H9 (cell line): ENCODE data around the gene CASP6. TPM values are rescaled to one million over a fixed set of nuclear protein-coding genes. Genes with fewer than 3 reads are reported as not detected.
A peak's percentile ranks its signal among the peaks of the same experiment; 100 is the strongest.

Source experiments
- DNase-seq: peaks from one replicate; pipeline ENCODE4 v3.0.0-alpha.2; 2017
- H2AFZ ChIP-seq: one replicate; pipeline ENCODE4 v1.6.1; 2013; ENCODE audit warnings: mild to moderate bottlenecking, low read length, control low read depth, moderate library complexity
- H2AK5ac ChIP-seq: 2 replicates; pipeline ENCODE4 v1.6.1; 2013; ENCODE audit warnings: low read length, control low read depth, mixed read lengths; ENCODE audit not compliant: insufficient read length
- H2BK120ac ChIP-seq: one replicate; pipeline ENCODE4 v1.6.1; 2013; ENCODE audit warnings: low read depth, mild to moderate bottlenecking, low read length, control low read depth, inconsistent platforms; ENCODE audit not compliant: poor library complexity, severe bottlenecking
- H2BK12ac ChIP-seq: 2 replicates; pipeline ENCODE4 v1.6.1; 2013; ENCODE audit warnings: low read length, control low read depth, mixed read lengths, low read depth; ENCODE audit not compliant: insufficient read length
- H2BK15ac ChIP-seq: 2 replicates; pipeline ENCODE4 v1.6.1; 2013; ENCODE audit warnings: low read depth, low read length, control low read depth
- H2BK20ac ChIP-seq: one replicate; pipeline ENCODE4 v1.6.1; 2013; ENCODE audit warnings: low read depth, mild to moderate bottlenecking, low read length, control low read depth, inconsistent platforms; ENCODE audit not compliant: poor library complexity, severe bottlenecking
- H2BK5ac ChIP-seq: 2 replicates; pipeline ENCODE4 v1.6.1; 2013; ENCODE audit warnings: low read length, control low read depth, mixed read lengths; ENCODE audit not compliant: insufficient read length
- H3K14ac ChIP-seq: 2 replicates; pipeline ENCODE4 v1.6.1; 2013; ENCODE audit warnings: low read length, control low read depth; ENCODE audit not compliant: insufficient read depth
- H3K18ac ChIP-seq: 2 replicates; pipeline ENCODE4 v1.6.1; 2013; ENCODE audit warnings: low read depth, mild to moderate bottlenecking, mixed read lengths, low read length, control low read depth; ENCODE audit not compliant: insufficient read length
- H3K23ac ChIP-seq: 2 replicates; pipeline ENCODE4 v1.6.1; 2013; ENCODE audit warnings: low read length, control low read depth, mixed read lengths, low read depth; ENCODE audit not compliant: insufficient read length
- H3K23me2 ChIP-seq: 2 replicates; pipeline ENCODE4 v1.6.1; 2013; ENCODE audit warnings: low read depth, mild to moderate bottlenecking, mixed read lengths, low read length, control low read depth; ENCODE audit not compliant: insufficient read length, poor library complexity, severe bottlenecking
- H3K27ac ChIP-seq: 2 replicates; pipeline ENCODE4 v1.5.1; 2013; ENCODE audit warnings: low read length, control low read depth, mixed read lengths, low read depth; ENCODE audit not compliant: insufficient read length
- H3K27me3 ChIP-seq: 2 replicates; pipeline ENCODE4 v1.6.1; 2013; ENCODE audit warnings: low read length, control low read depth, inconsistent platforms; ENCODE audit not compliant: insufficient read depth
- H3K4ac ChIP-seq: 2 replicates; pipeline ENCODE4 v1.6.1; 2013; ENCODE audit warnings: low read depth, mild to moderate bottlenecking, control low read depth, inconsistent platforms, low read length, moderate library complexity
- H3K4me1 ChIP-seq: 2 replicates; pipeline ENCODE4 v1.6.1; 2013; ENCODE audit warnings: low read length, control low read depth, inconsistent platforms; ENCODE audit not compliant: insufficient read depth
- H3K4me2 ChIP-seq: 2 replicates; pipeline ENCODE4 v1.6.1; 2013; ENCODE audit warnings: low read length, control low read depth, mixed read lengths; ENCODE audit not compliant: insufficient read length, insufficient read depth
- H3K56ac ChIP-seq: 2 replicates; pipeline ENCODE4 v1.6.1; 2013; ENCODE audit warnings: low read depth, mild to moderate bottlenecking, mixed read lengths, low read length, control low read depth; ENCODE audit not compliant: insufficient read length
- H3K79me1 ChIP-seq: 2 replicates; pipeline ENCODE4 v1.6.1; 2013; ENCODE audit warnings: low read depth, mild to moderate bottlenecking, moderate library complexity, low read length, control low read depth, inconsistent platforms; ENCODE audit not compliant: insufficient read depth, poor library complexity, severe bottlenecking
- H3K79me2 ChIP-seq: 2 replicates; pipeline ENCODE4 v1.6.1; 2013; ENCODE audit warnings: low read length, control low read depth, inconsistent platforms; ENCODE audit not compliant: insufficient read depth
- H3K9ac ChIP-seq: 2 replicates; pipeline ENCODE4 v1.6.1; 2013; ENCODE audit warnings: low read length, control low read depth, mixed read lengths; ENCODE audit not compliant: insufficient read length; ENCODE audit errors: extremely low read depth
- H3K9me3 ChIP-seq: one replicate; pipeline ENCODE4 v1.6.1; 2013; ENCODE audit warnings: low read depth, low read length, inconsistent platforms; ENCODE audit not compliant: control insufficient read depth
- H3T11ph ChIP-seq: one replicate; pipeline ENCODE4 v1.6.1; 2013; ENCODE audit warnings: mild to moderate bottlenecking, low read length, control low read depth, inconsistent platforms
- H4K20me1 ChIP-seq: one replicate; pipeline ENCODE4 v1.6.1; 2013; ENCODE audit not compliant: control insufficient read depth, insufficient read length, insufficient read depth
- H4K5ac ChIP-seq: 2 replicates; pipeline ENCODE4 v1.6.1; 2013; ENCODE audit warnings: low read depth, mild to moderate bottlenecking, mixed read lengths, low read length, control low read depth; ENCODE audit not compliant: insufficient read length
- H4K8ac ChIP-seq: replicated peaks from 2 replicates; pipeline ENCODE4 v1.6.1; 2013; ENCODE audit warnings: low read length, control low read depth, mixed read lengths, low read depth; ENCODE audit not compliant: insufficient read length
- H4K91ac ChIP-seq: 2 replicates; pipeline ENCODE4 v1.6.1; 2013; ENCODE audit warnings: low read depth, mild to moderate bottlenecking, moderate library complexity, mixed read lengths, low read length, control low read depth; ENCODE audit not compliant: insufficient read length
- H3K27ac Mint-ChIP-seq, 3 experiments: 2 replicates in 2 of 3; 3 replicates in 1 of 3; pipeline ENCODE4 v1.8.0; 2020 to 2021; ENCODE audit warnings: mixed read lengths in 3 of 3, mild to moderate bottlenecking in 1 of 3, moderate library complexity in 1 of 3
- H3K27me3 Mint-ChIP-seq: 2 replicates; pipeline ENCODE4 v1.8.0; 2021; ENCODE audit warnings: low read depth, mild to moderate bottlenecking, moderate library complexity, mixed read lengths
- H3K36me3 Mint-ChIP-seq, 3 experiments: 2 replicates in 2 of 3; 3 replicates in 1 of 3; pipeline ENCODE4 v1.8.0; 2020 to 2021; ENCODE audit warnings: low read depth in 3 of 3, mixed read lengths in 3 of 3; ENCODE audit not compliant: insufficient read depth in 1 of 3
- H3K4me1 Mint-ChIP-seq, 2 experiments: 2 replicates each; pipeline ENCODE4 v1.8.0; 2020; ENCODE audit warnings: mixed read lengths in 2 of 2
- H3K4me3 Mint-ChIP-seq, 2 experiments: 2 replicates in 1 of 2; 3 replicates in 1 of 2; pipeline ENCODE4 v1.8.0; 2020 to 2021; ENCODE audit warnings: mild to moderate bottlenecking in 2 of 2, mixed read lengths in 2 of 2, moderate library complexity in 1 of 2
- H3K9me3 Mint-ChIP-seq, 2 experiments: 2 replicates in 1 of 2; 3 replicates in 1 of 2; pipeline ENCODE4 v1.8.0; 2020; ENCODE audit warnings: mild to moderate bottlenecking in 2 of 2, mixed read lengths in 2 of 2, moderate library complexity in 1 of 2
- WGBS: extraction: QIAGEN DNeasy Blood & Tissue Kit; methylation state at CpG from one replicate; pipeline ENCODE4 v1.1.7; 2013; ENCODE audit warnings: missing lambda C conversion rate, low lambda C conversion rate, mixed read lengths; ENCODE audit not compliant: insufficient read length; ENCODE audit errors: extremely low coverage; 5-methylcytosine and 5-hydroxymethylcytosine counted together
- total RNA-seq: library from RNA; stranded (reverse); gene quantifications from 2 replicates; pipeline ENCODE4 v1.2.1, GENCODE V29; 2021
- TF ChIP-seq, protein P1 (sequence below): fragments of 200-600 bp; sonication (generic); conservative IDR thresholded peaks from 3 replicates; pipeline ENCODE4 v1.8.0; 2021; ENCODE audit warnings: antibody characterized with exemption, mild to moderate bottlenecking

Gene CASP6
- total RNA-seq, 1 experiment from 2014 or later: 25.2 TPM

DNA sequence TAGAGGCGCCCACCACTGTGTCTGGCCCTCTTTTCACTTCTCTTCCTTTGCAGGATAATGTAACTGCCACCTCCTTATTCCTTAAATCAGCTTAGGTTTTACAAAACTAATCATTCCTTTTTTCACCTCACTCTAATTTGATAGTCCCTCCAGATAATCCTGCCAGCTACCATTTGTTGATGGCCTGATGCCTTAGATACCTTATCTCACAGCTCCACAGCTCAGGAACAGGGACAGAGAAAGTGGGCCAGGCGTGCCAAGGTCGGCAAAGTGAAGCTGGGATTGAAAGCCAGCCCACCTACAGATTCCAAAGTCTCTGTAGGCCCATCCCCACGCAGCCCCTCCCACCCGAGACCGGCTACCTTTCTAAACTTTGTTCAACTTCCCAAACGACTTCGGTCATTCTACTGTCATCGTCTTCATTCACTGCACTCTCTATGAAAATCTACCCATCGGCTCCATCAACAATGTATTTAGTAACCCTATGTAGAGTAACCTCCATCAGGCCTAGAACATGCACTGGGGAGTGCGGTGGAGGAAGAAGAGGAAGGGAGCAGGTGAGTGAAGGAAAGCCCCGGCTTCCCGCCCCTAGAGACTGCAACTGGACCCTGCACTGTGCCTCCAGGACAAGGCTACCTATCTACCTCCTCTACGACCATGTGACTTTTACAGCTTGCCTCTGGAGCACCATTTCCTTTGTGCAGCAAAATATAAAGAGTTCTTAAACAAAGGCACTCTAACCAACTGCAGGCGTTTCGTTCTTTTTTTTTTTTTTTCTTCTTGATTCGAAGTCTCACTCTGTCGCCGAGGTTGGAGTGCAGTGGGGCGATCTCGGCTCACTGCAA, 1.5 kb downstream of the CASP6 start:
- no peaks in the 10 kb centered on the region for H3K79me1 ChIP-seq
- no peak overlapping the region for H3K56ac ChIP-seq
- no peaks in the 10 kb centered on the region for H3K27me3 ChIP-seq
- H3K9ac ChIP-seq: peak overlapping the region; percentile 99
- no peaks in the 10 kb centered on the region; the same call in 1 of the 2 replicates for H3K27me3 Mint-ChIP-seq
- peak overlapping the region; percentile 96 to 98 (median 97); a peak in 6 of 7 replicates for H3K27ac Mint-ChIP-seq
- peak overlapping the region; percentile 59 for H3K14ac ChIP-seq
- peak overlapping the region; percentile 83 for H4K5ac ChIP-seq
- 0 out of 5 replicates have a peak, but pooled peaks cover 0 to 2% of the 10 kb centered on the region in 2 experiments for H3K9me3 Mint-ChIP-seq
- H4K8ac ChIP-seq: no peak overlapping the region
- peak overlapping the region; percentile 89 to 91 for H3K4me3 Mint-ChIP-seq
- no peak overlapping the region for H2BK5ac ChIP-seq
- H3K4me2 ChIP-seq: peak overlapping the region; percentile 78
- TF ChIP-seq, protein P1, sequence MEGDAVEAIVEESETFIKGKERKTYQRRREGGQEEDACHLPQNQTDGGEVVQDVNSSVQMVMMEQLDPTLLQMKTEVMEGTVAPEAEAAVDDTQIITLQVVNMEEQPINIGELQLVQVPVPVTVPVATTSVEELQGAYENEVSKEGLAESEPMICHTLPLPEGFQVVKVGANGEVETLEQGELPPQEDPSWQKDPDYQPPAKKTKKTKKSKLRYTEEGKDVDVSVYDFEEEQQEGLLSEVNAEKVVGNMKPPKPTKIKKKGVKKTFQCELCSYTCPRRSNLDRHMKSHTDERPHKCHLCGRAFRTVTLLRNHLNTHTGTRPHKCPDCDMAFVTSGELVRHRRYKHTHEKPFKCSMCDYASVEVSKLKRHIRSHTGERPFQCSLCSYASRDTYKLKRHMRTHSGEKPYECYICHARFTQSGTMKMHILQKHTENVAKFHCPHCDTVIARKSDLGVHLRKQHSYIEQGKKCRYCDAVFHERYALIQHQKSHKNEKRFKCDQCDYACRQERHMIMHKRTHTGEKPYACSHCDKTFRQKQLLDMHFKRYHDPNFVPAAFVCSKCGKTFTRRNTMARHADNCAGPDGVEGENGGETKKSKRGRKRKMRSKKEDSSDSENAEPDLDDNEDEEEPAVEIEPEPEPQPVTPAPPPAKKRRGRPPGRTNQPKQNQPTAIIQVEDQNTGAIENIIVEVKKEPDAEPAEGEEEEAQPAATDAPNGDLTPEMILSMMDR: 0 out of 3 replicates have a peak, but pooled peaks have one; percentile 10
- H4K91ac ChIP-seq: peak overlapping the region; percentile 52
- no CpG with 5 or more reads among the region's 21 CpGs for WGBS
- H2AFZ ChIP-seq: peak overlapping the region; percentile 32
- no peak overlapping the region for H3K27ac ChIP-seq
- H3K4me1 ChIP-seq: no peaks in the 10 kb centered on the region; the same call in 1 of the 2 replicates
- no peaks in the 10 kb centered on the region for H4K20me1 ChIP-seq
- H2BK15ac ChIP-seq: no peak overlapping the region
- no peak overlapping the region for H3T11ph ChIP-seq
- H3K36me3 Mint-ChIP-seq: peaks cover 14 to 18% (median 16%) of the 10 kb centered on the region in 3 experiments
- peaks cover 15% of the 10 kb centered on the region for H3K23me2 ChIP-seq
- no peak overlapping the region for H2AK5ac ChIP-seq
- peak overlapping the region; percentile 95 for H3K18ac ChIP-seq
- no peaks in the 10 kb centered on the region for H3K79me2 ChIP-seq
- H3K23ac ChIP-seq: no peak overlapping the region
- H2BK120ac ChIP-seq: no peak overlapping the region
- peak; percentile 50 for DNase-seq
- peak overlapping the region; percentile 13 for H2BK20ac ChIP-seq
- no peak overlapping the region for H2BK12ac ChIP-seq
- no peaks in the 10 kb centered on the region for H3K9me3 ChIP-seq
- H3K4ac ChIP-seq: peak overlapping the region; percentile 80
- H3K4me1 Mint-ChIP-seq: peaks cover 18 to 23% of the 10 kb centered on the region in 2 experiments
